HG03460 (cell line): ENCODE data around the gene CP.

Source experiments
- ATAC-seq: cut with Tn5 transposase; IDR thresholded peaks from one replicate; pipeline ENCODE4 v1.9.1; 2021; ENCODE audit not compliant: unreplicated experiment

CP gene

DNA sequence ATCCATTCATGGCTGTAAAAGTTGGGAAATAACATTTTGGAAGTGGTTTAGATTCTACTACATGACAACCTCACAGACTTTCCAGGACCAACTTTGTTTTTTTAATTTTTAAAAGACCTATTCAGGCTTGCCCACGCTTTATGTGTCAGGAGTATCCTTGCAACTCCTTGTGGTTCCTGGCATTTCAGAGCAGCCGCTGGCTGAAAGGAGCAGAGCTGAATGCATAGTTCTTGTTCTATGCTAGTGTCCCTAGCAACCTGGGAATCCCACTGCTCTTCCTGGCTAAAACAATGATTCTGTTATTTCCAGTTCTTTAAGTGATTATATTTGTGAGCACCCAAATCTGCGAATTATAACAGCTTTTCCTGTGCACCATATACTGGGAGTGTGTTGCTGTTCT is 34.9 kb downstream of the CP start:
- no peak for ATAC-seq

DNA sequence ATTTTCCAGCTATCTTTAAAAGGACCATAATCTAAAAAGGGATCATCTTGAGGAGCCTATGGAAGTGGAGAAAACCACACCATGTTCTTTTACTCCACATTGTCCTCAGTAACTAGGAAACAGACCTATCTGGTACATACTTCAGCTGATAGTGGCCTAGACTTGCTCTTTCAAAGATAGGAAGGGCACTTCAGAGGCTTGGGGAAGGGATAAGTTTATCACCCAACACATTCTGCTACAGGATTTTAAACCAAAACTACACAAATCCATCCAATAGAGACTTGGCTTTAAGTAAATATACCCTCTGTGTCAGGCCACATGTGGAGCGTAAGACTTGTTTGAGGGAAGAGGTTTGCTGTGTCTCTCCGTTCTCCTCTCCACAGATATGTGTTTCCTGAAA is 35.4 kb downstream of the CP start:
- ATAC-seq = no peak

DNA sequence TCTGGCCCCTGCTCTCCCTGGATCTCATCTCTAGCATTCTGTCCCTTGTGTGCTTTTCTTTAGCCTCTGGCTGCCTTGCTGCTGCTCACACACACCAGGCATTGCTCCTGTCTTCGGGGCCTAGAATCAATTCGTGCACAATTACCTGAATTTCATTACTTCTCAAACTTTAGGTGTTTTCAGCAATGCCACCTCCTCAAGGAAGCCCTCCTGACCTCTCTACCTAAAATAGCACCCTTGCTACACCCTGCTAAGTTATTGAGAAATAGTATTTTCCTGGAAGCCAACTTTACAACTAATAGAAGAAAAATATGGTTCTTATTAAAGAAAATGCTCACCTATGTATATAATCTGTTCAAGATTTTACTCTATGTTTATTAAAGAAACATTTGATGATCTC is 40.4 kb downstream of the CP start:
- ATAC-seq = no peak

DNA sequence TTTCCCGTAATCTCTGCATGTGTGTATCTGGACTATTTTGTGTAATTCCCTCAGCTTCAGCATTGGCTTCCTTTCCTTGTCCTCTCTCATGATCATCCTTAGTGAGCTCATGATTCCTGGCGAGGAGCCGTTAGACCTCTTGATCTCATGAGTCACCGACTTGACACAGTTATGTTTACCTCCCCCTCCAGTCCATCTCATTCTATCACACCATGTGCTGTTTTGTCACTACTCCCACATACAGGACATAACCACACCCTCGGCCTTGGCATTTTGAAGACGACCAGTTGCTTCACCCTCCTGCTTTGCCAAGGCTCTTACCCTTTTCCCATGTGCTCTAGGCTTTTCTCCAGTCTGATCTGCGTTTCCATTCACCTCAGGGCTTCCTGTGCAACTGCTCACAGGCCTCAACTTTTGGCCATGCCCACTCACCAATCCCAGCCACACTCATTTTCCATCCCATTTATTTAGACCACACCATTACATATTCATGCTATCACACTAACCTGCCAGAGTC is 41.5 kb downstream of the CP start:
- ATAC-seq = no peak

DNA sequence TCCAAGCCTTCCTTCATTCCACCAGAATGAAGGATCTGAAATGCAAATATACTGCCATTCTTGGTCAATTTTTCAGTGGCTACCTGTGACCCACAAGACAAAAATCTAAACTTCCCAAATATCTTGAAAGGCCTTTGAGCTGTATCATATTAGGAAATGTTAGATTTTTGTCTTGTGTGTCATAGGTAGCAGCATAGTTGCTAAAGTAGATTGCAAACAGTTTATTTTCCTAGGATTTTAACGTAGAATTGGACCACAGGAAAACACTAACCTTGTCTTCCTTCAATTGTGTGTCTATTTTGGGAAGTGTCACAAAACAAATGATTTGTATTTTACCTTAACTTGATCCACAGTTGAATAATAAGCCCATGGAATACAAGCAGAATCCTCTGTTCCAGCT is 42.4 kb downstream of the CP start:
- ATAC-seq = no peak

DNA sequence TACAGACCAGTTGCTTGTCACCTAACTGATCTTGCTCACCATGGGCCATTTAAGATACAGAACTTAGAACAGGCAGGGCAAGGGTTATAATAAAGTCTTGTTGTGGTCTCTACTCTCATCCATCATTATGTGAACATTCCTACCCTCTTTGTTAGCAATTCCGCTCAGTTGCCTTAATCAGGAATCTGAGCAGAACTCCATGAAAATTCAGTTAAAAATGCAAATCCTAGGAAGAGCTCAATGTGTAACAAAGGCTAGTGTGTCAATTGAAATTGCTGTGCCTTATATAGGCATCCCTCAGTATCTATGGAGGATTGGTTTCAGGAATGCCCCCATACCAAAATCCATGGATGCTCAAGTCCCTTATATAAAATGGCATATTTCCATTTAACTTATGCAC is 44.5 kb downstream of the CP start:
- no peak for ATAC-seq

DNA sequence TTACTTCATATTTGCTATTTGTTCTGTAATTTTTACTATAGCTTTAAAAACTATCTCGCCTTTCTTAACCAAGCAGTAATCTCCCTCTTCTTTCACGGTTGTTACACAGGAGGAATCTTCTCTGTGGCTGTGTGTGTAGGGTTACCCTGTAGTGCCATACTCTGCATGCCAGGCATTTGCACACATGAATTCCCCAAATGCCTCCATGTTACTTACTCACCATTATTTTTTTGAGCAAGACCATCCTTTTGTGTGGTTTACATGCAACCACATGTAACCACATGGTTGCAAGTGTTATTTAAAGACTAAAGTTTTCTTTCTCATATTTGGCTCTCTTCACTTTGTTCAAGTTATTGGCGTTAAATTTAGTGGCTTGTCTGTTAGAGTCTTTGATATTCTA is 46.7 kb downstream of the CP start:
- peak; percentile 92 for ATAC-seq

DNA sequence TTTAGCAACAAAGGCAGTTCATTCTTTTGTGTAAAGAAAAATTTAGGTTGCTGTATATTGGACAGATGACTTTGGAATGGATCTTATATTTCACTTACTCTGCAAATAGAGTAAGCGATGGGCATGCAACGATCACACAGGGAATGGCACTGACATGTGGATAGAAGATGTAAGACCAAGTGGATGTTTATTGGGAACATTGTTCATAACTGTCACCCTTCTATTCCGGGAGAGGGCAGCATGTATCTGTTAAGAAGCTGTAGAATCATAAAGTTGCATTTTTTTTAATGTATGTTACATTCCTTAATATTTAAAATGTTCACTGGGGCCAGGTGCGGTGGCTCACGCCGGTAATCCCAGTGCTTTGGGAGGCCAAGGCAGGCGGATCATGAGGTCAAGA is 51.0 kb downstream of the CP start:
- ATAC-seq = no peak

DNA sequence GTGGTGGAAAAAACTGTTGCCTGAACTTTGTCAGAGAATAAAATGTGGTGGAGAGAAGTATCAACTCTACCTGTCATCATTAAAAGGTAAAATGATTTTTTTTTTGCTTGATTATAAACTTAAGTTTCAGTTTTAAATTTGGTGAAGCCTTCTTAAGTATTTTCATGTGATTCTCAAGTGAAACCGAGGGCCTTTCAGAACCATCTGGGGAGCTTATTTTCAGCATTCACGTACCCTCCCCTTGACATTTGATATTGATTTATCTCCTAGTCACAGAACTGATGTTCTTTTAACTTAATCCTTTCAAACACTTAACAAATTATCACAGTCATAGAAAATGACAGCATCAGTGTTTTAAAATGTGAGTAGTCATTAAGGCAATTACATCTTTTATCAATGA is 53.7 kb downstream of the CP start:
- no peak for ATAC-seq

DNA sequence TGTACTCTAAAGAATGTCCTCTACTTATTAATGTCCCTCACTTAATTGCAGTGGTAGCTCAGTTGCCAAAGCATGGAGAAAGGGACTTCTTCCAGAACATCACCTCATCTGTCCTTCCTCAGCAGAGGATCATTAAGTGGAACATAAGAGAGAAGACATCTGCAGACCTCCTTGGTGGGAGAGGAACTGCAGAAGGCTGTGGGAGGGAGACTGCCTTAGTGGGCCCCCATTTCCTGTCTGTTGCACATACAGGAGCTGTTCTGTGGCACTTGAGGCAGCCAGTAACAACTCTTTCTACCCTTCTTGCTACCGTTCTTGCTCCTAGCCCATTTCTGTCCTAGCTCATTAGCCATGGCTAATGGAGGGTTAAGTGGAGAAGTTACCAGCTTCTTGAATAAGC is 58.6 kb downstream of the CP start:
- ATAC-seq = no peak

DNA sequence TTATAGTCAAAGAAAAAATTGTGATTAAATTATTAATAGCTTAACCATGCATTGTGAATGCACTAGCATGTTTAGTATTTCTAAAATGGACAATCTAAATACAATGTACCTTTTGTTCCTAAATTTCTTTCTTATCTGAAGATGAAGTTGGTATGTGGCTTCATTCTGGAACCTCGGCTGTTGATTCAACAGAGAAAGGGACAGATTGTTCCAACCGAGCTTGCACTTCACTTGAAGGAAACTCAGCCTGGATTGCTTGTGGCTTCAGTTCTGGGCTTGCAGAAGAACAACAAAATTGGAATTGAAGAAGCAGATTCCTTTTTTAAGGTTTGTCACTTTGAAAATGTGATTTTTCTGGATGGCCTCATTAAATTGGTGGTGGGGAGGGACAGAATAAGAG is 59.6 kb downstream of the CP start:
- no peak for ATAC-seq

DNA sequence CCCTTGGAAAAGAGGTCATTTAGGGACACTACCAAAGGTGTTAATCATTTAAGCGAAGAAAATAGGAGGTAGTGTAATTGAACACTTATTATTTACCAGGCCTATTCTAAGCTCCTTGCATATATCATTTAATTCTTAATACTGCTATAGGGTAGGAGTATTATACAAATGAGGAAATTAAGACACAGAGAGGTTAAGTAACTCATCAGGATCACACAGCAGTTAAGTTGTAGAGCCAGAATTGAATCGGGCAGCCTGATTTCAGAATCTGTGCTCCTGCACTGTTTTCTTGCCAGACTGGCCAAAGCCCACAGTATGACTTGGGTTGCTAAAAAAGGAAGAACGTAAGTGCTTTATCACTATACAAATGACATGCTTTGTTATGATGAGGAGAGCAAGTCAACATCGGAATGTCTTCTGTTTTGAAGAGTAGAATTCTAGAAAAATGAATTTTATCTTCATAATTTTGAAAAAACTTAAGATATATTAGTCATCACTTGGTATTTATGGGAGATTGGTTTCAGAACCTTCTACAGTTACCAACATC is 60.8 kb downstream of the CP start:
- no peak for ATAC-seq

DNA sequence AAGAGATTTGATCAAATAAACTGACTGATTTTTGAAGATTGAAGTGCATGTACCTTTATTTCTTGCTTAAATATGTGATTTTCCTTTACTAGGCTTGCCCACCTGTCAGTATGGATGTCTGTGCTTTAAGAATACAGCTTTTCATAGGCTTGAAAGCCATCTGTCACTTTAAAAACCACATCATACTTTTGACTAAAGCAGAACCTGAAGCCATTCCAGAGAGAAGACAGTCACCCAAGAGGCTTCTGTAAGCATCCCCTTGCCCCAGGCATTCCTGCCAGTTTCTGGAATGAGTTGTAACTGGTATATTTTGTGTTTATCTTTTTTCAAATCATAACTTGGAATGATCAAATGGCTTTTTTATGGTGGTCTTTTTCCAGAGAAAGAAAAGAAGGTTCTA is 68.2 kb downstream of the CP start:
- no peak for ATAC-seq

DNA sequence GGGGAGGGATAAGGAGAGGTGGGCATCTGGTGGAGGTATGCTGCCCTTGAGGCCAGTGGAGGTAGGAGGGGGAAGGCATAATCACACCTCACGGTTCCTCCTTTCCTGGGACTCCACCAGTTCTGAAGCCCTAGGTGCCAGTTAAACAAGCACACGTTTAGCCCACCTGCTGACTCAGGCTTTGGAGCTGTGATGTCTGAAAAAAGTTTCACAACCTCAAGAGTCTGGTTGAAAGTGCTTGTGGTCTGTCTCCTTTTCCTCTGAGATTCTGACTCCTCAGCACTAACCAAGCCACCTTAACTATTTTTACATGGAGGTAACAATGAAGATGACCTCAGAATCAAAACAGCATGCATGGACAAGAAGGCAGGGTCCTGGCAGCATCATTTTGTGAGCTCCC is 69.2 kb downstream of the CP start:
- peak; percentile 96 for ATAC-seq

DNA sequence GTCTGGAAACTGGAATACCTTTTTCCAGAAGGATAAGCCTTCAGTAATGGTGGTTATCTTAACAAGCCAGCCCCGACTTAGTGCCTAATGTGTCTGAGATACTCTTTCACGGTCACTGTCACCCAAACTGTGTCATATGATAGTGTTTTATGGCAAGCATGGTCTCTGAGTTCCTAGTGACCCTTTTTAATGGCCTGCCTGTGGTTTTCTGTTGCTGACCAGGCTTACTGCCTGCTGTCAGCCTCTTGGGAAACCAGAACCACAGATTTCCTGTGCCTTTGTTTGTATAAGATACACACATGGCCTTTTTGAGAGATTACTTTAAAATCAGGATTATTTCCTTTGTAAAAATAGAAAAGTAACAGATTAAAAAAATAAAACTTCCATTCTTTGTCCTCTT is 69.8 kb downstream of the CP start:
- ATAC-seq = no peak

DNA sequence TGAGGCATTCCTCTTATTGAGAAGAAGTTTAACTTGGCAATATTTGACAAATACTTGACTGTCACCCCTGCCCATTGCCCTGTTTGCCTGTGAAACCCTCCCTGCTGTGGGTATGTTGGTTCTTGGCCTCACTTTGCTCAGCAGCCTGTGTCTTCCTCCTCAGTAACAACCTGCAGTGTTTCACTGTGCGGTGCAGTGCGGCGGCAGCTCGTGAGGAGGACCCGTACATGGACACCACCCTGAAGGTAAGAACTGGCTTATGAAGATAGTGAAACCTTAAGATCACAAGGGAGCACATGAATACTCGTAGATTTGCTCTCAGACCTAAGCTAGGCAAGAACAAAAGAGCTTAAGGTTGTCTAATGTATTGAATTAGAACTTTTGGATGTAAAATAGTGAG is 71.2 kb downstream of the CP start:
- no peak for ATAC-seq

DNA sequence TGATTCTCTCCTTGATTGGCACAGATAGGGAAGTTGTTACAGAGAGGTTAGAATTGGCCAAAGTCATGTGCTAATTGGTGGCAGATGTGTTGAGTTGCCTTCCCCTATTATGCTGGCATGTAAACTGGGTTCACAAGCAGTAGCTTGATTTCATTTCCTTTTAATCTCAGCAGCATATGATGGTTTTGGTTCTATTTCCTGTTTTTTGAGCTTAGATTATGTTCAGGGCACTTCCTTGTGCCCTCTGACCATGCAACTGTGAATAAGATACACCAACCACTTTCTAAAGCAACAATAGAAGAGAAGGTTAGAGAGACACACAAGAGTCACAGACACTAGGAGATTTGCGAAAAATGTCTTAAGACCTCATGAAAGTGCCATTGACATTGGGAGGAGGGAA is 75.7 kb downstream of the CP start:
- peak; percentile 73 for ATAC-seq

DNA sequence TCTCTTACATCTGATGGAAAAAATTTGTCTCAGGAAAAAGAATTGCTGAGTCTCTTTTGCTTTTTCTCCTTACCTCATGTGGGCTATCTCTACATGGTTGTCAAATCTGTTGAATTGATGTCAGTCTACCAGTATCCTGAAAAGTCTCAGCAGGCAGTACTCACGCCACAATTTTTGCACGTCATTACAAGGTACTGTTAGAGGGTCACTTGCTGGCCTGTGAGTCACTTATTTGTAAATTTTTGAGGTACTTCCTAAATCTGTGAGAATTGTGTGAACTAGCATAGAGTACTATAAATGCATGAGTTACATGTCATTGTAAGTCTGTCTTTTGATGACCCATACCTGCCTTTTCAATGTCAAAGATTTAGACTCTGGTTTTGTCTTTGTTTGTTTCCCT is 76.3 kb downstream of the CP start:
- no peak for ATAC-seq

DNA sequence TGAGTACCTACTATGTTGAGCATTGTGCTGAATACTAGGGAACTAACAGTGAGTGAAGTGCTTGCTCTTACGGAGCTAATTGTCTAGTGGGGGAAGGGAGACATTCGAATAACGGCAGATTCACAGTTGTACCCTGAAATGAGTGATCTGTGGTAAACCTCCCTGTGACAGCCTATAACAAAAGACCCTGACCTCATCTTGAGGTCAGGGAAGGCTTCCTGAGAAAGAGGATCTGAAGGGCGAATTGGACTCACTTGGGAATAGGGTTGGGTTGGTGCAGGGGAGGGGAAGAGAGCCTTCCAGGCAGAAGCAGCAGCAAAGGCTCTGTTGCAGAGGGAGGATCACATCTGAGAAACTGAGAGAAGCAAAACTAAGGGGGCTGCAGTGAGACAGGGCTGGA is 78.9 kb downstream of the CP start:
- no peak for ATAC-seq

DNA sequence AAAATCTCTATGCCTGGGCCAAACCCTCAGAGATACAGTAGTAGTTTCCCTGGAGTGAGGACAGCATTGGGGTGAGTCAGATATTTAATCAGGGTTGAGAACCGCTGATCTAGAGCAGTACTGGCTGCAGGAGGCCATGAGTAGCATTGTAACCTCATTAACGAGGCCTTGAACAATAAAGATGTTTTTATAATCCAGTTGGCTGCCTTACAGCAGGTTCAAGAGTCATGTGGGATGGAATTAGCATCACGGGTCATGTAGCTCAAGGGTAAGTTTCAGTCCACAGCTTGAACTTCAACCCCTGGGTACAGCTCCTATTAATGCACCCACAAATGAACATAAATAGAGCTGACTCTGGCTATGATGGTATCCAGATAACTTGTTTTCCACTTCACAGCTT is 87.1 kb downstream of the CP start:
- ATAC-seq = no peak

DNA sequence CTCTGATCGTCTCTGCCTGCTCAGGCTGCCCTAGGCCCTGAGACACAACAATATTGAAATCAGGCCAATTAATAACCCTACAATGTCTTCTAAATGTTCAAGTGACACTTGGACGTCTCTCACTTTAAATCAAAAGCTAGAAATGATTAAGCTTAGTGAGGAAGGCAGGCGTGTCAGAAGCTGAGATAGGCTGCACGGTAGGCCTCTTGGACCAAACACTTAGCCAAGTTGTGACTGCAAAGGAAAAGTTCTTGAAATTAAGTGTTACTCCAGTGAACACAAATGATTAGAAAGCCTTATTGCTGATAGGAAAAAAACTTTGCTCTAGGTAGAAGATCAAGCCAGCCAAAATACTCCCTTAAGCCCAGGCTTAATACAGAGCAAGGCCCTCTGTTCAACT is 90.0 kb downstream of the CP start:
- ATAC-seq = no peak

DNA sequence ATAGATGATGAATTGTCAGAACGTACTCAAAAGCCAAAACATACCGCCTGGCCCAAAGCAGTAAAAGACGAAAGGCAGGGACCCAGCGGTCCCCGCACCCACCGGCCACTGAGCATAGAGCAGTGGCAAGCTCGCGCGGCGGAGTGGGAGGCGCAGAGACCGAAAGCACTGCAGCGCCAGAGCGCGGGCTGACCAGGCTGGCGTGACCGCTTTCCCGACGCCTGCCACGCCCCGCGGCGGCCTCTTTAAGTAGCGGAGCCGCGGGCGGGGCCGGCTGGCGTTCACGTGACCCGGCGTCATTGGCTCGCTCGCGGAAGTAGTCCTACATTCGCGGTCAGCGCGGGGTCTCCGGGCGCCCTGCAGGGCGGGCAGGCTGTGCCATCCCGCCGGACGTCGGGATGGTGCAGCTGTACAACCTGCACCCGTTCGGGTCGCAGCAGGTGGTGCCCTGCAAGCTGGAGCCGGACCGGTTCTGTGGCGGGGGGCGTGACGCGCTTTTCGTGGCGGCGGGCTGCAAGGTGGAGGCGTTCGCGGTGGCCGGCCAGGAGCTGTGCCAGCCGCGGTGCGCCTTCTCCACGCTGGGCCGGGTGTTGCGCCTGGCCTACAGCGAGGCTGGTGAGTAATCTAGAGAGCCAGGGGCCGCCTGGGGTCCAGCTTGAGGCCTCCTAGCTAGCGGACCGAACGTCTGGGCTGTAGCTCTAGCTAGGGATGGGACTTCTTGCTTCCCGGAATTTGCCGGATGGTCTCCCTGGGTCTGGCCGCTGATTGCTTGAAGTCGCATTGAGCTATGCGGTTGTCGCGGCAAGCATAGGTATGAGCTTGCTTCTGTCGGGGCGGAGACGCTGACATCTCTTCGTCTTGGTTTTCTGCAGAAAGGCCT is 92.1 kb downstream of the CP start, which contains the start of gene HPS3:
HPS3 (plus strand) TSS at position 313 of the 880 bp plus-strand sequence; CDS start at position 399, 86 bp downstream.
- ATAC-seq = peak; percentile 93

DNA sequence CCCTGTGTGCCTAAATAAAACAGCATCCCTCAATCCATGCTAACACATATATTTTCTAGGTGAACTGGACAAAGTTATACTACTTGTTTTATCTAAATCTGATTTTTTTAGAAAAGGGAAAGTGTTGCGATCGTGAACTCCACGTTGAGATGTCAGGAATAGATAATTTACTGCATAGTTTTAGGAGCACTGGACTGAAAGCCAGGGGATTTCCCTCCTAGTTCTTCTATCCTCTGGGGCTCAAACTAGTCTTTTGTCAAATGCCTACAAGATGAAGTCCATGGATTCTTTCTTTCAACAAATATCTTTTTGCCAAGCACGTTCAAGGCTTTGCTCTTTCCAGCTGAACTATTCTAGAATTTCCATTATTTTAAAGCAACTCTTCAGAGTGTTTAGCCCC is 92.8 kb downstream of the CP start:
- no peak for ATAC-seq
